Testis (tissue), 3 donors: Measurements from ENCODE around the gene LPCAT3. TPM values are rescaled to one million over a fixed set of nuclear protein-coding genes. Genes with fewer than 3 reads are reported as not detected.
A peak's percentile ranks its signal among the peaks of the same experiment; 100 is the strongest.

Source experiments
- DNase-seq: peaks from one replicate; pipeline ENCODE4 v3.0.0-alpha.2; 2019
- H3K27ac ChIP-seq, 2 donors: fragments of 200-600 bp; sonication (generic); one replicate each; pipeline ENCODE4 v1.5.1; 2019
- H3K27me3 ChIP-seq: fragments of 200-600 bp; sonication (generic); one replicate; pipeline ENCODE4 v1.5.1; 2019
- H3K36me3 ChIP-seq: fragments of 200-600 bp; sonication (generic); one replicate; pipeline ENCODE4 v1.5.1; 2017; ENCODE audit warnings: low read depth; ENCODE audit errors: missing control alignments
- H3K4me1 ChIP-seq: fragments of 200-600 bp; sonication (generic); one replicate; pipeline ENCODE4 v1.5.1; 2019
- H3K4me3 ChIP-seq, 2 donors: fragments of 200-600 bp; sonication (generic); one replicate each; pipeline ENCODE4 v1.5.1; 2017 to 2019
- H3K9me3 ChIP-seq: fragments of 200-600 bp; sonication (generic); one replicate; pipeline ENCODE4 v1.5.1; 2017
- POLR2A ChIP-seq: fragments of 450-650 bp; IDR thresholded peaks from one replicate; pipeline ENCODE4 v1.6.1; 2017; ENCODE audit warnings: antibody characterized with exemption, mild to moderate bottlenecking, moderate library complexity
- WGBS, 2 donors: methylation state at CpG; one replicate each; pipeline ENCODE4 v1.1.5; 2018; 5-methylcytosine and 5-hydroxymethylcytosine counted together
- intact Hi-C: fragments of 100-400 bp; cut with DNase I; formaldehyde crosslinking; loops from one replicate; pipeline ENCODE4 v1.15.1; 2023; ENCODE audit warnings: low total_unique reads
- polyA plus RNA-seq: library from polyadenylated mRNA; stranded (reverse); fragments of 350-450 nt; fragmentation: Illumina TruSeq; extraction: RNeasy Lipid Tissue Mini Kit (QIAGEN cat#74804); gene quantifications from one replicate; pipeline ENCODE4 v1.2.3, GENCODE V29; 2014; ENCODE audit warnings: low read depth, low replicate concordance; ENCODE audit not compliant: insufficient read depth
- total RNA-seq, 2 donors: library from RNA; depleted of rRNA; stranded (reverse); fragments of >200 nt; gene quantifications; one replicate each; pipeline ENCODE4 v1.2.3, GENCODE V29; 2016
- TF ChIP-seq, protein P1 (sequence below), 3 experiments: fragments of 450-650 bp in 2 of 3; fragments of 200-600 bp in 1 of 3; sonication (generic) in 1 of 3; IDR thresholded peaks; one replicate each; pipeline ENCODE4 v1.5.1; 2016 to 2019; ENCODE audit warnings: antibody characterized with exemption in 3 of 3, mild to moderate bottlenecking in 2 of 3, moderate library complexity in 1 of 3

The LPCAT3 gene
- total and polyA plus RNA-seq, 3 donors from 2014 or later, result 26.0 to 33.2 (median 30.2) TPM

DNA sequence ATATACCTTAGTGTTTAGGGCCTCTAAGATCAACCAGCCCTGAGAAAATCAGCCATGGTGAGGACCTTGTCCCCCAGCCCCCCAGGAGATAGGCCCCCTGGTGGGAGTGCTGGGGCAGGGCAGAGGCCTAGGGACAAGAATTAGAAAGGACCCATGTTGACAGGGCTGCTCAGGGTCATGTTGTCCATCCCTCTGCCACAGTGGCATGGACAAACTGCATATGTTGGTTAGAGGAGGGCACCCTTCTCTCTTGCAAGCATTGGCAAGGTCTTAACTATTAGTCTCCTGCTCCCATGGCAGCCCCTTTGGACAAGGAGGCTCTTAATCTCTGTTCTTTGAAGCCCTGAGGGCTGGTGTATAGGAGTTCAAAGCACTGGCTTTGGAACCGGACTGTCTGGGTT lies 67.9 kb downstream of the LPCAT3 start:
- Histone ChIP-seq H3K36me3 (no peaks in the 10 kb centered on the region), H3K9me3 (no peaks in the 10 kb centered on the region), H3K4me1 (peaks cover 31% of the 10 kb centered on the region), H3K27ac (no peak overlapping the region), H3K4me3 (no peak overlapping the region), H3K27me3 (no peaks in the 10 kb centered on the region)
- 83 to 100% methylated on average over 1 of the region's 1 CpG for WGBS, 2 donors
- DNase-seq, result no peak
- intact Hi-C loops, result no loop called here
- no peak for TF ChIP-seq POLR2A
- TF ChIP-seq, protein P1, sequence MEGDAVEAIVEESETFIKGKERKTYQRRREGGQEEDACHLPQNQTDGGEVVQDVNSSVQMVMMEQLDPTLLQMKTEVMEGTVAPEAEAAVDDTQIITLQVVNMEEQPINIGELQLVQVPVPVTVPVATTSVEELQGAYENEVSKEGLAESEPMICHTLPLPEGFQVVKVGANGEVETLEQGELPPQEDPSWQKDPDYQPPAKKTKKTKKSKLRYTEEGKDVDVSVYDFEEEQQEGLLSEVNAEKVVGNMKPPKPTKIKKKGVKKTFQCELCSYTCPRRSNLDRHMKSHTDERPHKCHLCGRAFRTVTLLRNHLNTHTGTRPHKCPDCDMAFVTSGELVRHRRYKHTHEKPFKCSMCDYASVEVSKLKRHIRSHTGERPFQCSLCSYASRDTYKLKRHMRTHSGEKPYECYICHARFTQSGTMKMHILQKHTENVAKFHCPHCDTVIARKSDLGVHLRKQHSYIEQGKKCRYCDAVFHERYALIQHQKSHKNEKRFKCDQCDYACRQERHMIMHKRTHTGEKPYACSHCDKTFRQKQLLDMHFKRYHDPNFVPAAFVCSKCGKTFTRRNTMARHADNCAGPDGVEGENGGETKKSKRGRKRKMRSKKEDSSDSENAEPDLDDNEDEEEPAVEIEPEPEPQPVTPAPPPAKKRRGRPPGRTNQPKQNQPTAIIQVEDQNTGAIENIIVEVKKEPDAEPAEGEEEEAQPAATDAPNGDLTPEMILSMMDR (IDR thresholded peaks at IDR 0.05), result no peak

DNA sequence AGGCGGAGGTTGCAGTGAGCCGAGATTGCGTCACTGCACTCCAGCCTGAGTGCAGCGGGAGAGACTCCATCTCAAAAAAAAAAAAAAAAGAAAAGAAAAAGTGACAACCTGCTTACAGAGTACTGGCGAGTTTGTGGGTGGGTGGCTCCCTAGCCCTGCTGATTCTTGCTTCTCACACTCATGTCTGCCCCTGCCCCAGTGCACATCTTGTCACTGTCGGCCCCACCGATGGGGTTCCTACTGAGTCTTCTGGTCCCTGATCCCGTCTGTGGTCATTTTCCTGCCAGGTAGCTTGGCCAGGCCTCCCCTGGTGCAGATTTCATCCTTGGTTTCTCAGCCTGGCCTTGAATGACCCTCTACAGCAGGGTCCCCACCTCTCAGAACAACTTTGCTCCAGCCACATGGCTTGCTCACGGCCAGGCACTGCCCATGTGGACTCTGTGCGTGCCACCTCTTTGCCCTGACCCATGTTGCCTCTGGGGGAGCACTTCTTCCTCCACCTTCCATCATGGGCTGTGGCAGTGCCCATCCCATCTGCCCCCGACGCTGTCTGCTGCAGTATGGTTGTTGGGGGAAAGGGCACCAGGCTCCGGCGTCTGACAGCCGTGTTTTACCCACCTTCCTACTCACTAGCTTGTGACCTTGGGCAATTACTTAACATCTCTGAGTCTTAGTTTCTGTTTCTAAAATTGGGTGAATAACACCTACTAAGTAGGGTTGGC lies 69.2 kb downstream of the LPCAT3 start:
- DNase-seq, result no peak
- TF ChIP-seq POLR2A, result no peak
- TF ChIP-seq, protein P1 (IDR thresholded peaks at IDR 0.05), result no peak
- no peaks in the 10 kb centered on the region for H3K9me3 ChIP-seq
- H3K36me3 ChIP-seq, result no peaks in the 10 kb centered on the region
- H3K27ac ChIP-seq, result no peak overlapping the region
- intact Hi-C loops, result loop anchor here (10.0 kb wide), 1 partner anchor 146 kb away; the partner anchor contains the start of gene C1R
- H3K27me3 ChIP-seq, result no peaks in the 10 kb centered on the region
- peaks cover 27% of the 10 kb centered on the region for H3K4me1 ChIP-seq
- no peak overlapping the region for H3K4me3 ChIP-seq
- whole genome bisulfite sequencing, 2 donors, result 74 to 80% methylated on average over 14 to 15 of the region's 15 CpGs

DNA sequence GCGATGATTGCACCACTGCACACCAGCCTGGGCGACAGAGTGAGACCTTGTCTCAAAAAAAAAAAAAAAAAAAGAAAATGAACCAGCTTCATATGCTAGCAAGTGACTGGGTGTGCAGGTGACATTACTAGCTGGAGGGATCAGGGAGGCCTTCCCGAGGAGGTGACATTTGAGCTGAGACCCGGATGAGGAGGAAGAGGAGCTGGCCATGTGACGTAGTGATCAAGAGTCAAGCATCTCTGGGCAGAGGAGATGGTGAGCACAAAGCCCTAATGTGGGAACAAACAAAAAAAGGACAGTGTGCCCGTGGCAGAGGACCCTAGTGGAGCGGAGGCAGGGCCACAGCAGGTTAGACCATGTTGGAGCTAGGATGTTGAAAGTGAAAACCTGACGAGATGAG lies 70.7 kb downstream of the LPCAT3 start:
- DNase-seq, result no peak
- Histone ChIP-seq H3K4me3 (no peak overlapping the region), H3K4me1 (peaks cover 27% of the 10 kb centered on the region), H3K27ac (no peak overlapping the region), H3K36me3 (no peaks in the 10 kb centered on the region), H3K27me3 (no peaks in the 10 kb centered on the region), H3K9me3 (no peaks in the 10 kb centered on the region)
- intact Hi-C loops, result loop anchor here (10.0 kb wide), 1 partner anchor 147 kb away; the partner anchor contains the start of gene C1R
- WGBS, 2 donors, result 87 to 91% methylated on average over 8 of the region's 8 CpGs
- no peak for TF ChIP-seq POLR2A
- TF ChIP-seq, protein P1 (IDR thresholded peaks at IDR 0.05), result no peak

DNA sequence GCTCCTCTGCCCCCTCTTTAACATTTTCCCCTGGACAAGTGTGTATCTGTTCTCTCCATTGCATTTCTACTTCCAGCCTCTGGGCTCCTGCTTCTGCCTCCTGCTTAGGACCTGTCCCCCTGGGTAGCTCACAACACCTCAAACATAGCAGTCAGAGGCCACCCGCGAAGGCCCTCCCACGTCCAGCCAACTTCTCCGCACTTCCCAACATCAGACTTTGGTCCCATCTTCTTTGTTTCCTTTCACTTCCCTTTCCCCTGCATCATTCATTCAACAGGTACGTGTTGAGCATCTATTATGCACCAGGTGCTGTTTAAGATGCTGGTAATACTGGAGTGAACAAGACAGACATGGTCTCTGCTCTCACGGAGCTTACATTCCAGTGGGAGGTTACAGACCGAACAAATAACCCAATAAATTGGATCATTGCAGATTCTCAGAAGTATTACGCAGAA lies 71.3 kb downstream of the LPCAT3 start:
- Histone ChIP-seq H3K27ac (peak overlapping the region in 1 of 2 donors; percentile 40), H3K4me3 (no peak overlapping the region), H3K4me1 (peaks cover 28% of the 10 kb centered on the region), H3K36me3 (no peaks in the 10 kb centered on the region), H3K27me3 (no peaks in the 10 kb centered on the region), H3K9me3 (no peaks in the 10 kb centered on the region)
- intact Hi-C loops, result loop anchor here (10.0 kb wide), 1 partner anchor 148 kb away; the partner anchor contains the start of gene C1R
- WGBS, 2 donors, result 39 to 59% methylated on average over 8 of the region's 8 CpGs
- TF ChIP-seq POLR2A, result no peak
- TF ChIP-seq, protein P1 (IDR thresholded peaks at IDR 0.05), result no peak
- DNase-seq, result no peak
